ENCODE measurements around the gene HOXB8.
A peak's percentile ranks its signal among the peaks of the same experiment; 100 is the strongest.

The HOXB8 gene

GRCh38 chr17:48567646-48568354 is 47.3 kb downstream of the HOXB8 start:
- Histone ChIP-seq H3K36me3 (ENCODE audit: control insufficient read depth in 2 of 2, insufficient read depth in 2 of 2, low read length in 2 of 2) (no peaks in the 10 kb centered on the region), H3K4me3 (ENCODE audit: low read length in 2 of 2) (peak overlapping the region; percentile 39 to 75), H3K4me1 (ENCODE audit: control insufficient read depth, insufficient read depth, low read length) (peaks cover 79% of the 10 kb centered on the region), H3K27ac (ENCODE audit: low read length) (peak overlapping the region; percentile 94), H3K9ac (ENCODE audit: low read length in 2 of 2) (peak overlapping the region in 1 of 2 donors; percentile 47), H3K9me3 (ENCODE audit: control insufficient read depth in 2 of 2, low read length in 2 of 2) (no peaks in the 10 kb centered on the region), H3K27me3 (ENCODE audit: control insufficient read depth in 1 of 2, insufficient read depth in 2 of 2, low read length in 2 of 2) (peaks cover 0 to 18% of the 10 kb centered on the region in 2 donors)

- Histone ChIP-seq H3K4me1 (ENCODE audit: control insufficient read depth, insufficient read depth, low read length) (peaks cover 79% of the 10 kb centered on the region), H3K9me3 (ENCODE audit: control insufficient read depth in 2 of 2, low read length in 2 of 2) (no peaks in the 10 kb centered on the region), H3K9ac (ENCODE audit: low read length in 2 of 2) (peak overlapping the region in 1 of 2 donors; percentile 36), H3K27me3 (ENCODE audit: control insufficient read depth in 1 of 2, insufficient read depth in 2 of 2, low read length in 2 of 2) (peaks cover 0 to 14% of the 10 kb centered on the region in 2 donors), H3K4me3 (ENCODE audit: low read length in 2 of 2) (peak overlapping the region in 1 of 2 donors; percentile 75), H3K36me3 (ENCODE audit: control insufficient read depth in 2 of 2, insufficient read depth in 2 of 2, low read length in 2 of 2) (no peaks in the 10 kb centered on the region), H3K27ac (ENCODE audit: low read length) (peak overlapping the region; percentile 94)
Observed at GRCh38 chr17:48567209-48567608, 47.9 kb downstream of the HOXB8 start.

GRCh38 chr17:48566717-48567116 is 48.4 kb downstream of the HOXB8 start:
- no peaks in the 10 kb centered on the region for H3K9me3 ChIP-seq (ENCODE audit: control insufficient read depth in 2 of 2, low read length in 2 of 2)
- peak overlapping the region; percentile 94 for H3K27ac ChIP-seq (ENCODE audit: low read length)
- H3K9ac ChIP-seq (ENCODE audit: low read length in 2 of 2): no peak overlapping the region
- peaks cover 77% of the 10 kb centered on the region for H3K4me1 ChIP-seq (ENCODE audit: control insufficient read depth, insufficient read depth, low read length)
- no peaks in the 10 kb centered on the region for H3K36me3 ChIP-seq (ENCODE audit: control insufficient read depth in 2 of 2, insufficient read depth in 2 of 2, low read length in 2 of 2)
- peaks cover 0 to 14% of the 10 kb centered on the region in 2 donors for H3K27me3 ChIP-seq (ENCODE audit: control insufficient read depth in 1 of 2, insufficient read depth in 2 of 2, low read length in 2 of 2)
- H3K4me3 ChIP-seq (ENCODE audit: low read length in 2 of 2): peak overlapping the region in 1 of 2 donors; percentile 75

GRCh38 chr17:48565925-48566710 is 49.0 kb downstream of the HOXB8 start:
- Histone ChIP-seq H3K27me3 (ENCODE audit: control insufficient read depth in 1 of 2, insufficient read depth in 2 of 2, low read length in 2 of 2) (peaks cover 0 to 14% of the 10 kb centered on the region in 2 donors), H3K9me3 (ENCODE audit: control insufficient read depth in 2 of 2, low read length in 2 of 2) (no peaks in the 10 kb centered on the region), H3K36me3 (ENCODE audit: control insufficient read depth in 2 of 2, insufficient read depth in 2 of 2, low read length in 2 of 2) (peaks cover 0 to 2% of the 10 kb centered on the region in 2 donors), H3K4me3 (ENCODE audit: low read length in 2 of 2) (peak overlapping the region in 1 of 2 donors; percentile 77), H3K27ac (ENCODE audit: low read length) (peak overlapping the region; percentile 94), H3K9ac (ENCODE audit: low read length in 2 of 2) (no peak overlapping the region), H3K4me1 (ENCODE audit: control insufficient read depth, insufficient read depth, low read length) (peaks cover 78% of the 10 kb centered on the region)

- H3K9me3 ChIP-seq (ENCODE audit: control insufficient read depth in 2 of 2, low read length in 2 of 2): no peaks in the 10 kb centered on the region
- peak overlapping the region; percentile 49 to 77 for H3K4me3 ChIP-seq (ENCODE audit: low read length in 2 of 2)
- peaks cover 0 to 2% of the 10 kb centered on the region in 2 donors for H3K36me3 ChIP-seq (ENCODE audit: control insufficient read depth in 2 of 2, insufficient read depth in 2 of 2, low read length in 2 of 2)
- H3K9ac ChIP-seq (ENCODE audit: low read length in 2 of 2): peak overlapping the region; percentile 65 to 84
- peaks cover 79% of the 10 kb centered on the region for H3K4me1 ChIP-seq (ENCODE audit: control insufficient read depth, insufficient read depth, low read length)
- H3K27ac ChIP-seq (ENCODE audit: low read length): peak overlapping the region; percentile 80
- peaks cover 0 to 8% of the 10 kb centered on the region in 2 donors for H3K27me3 ChIP-seq (ENCODE audit: control insufficient read depth in 1 of 2, insufficient read depth in 2 of 2, low read length in 2 of 2)
Observed at GRCh38 chr17:48565022-48565554, 50.0 kb downstream of the HOXB8 start.

GRCh38 chr17:48564188-48565021 is 50.7 kb downstream of the HOXB8 start:
- Histone ChIP-seq H3K4me3 (ENCODE audit: low read length in 2 of 2) (peak overlapping the region; percentile 49 to 77), H3K9me3 (ENCODE audit: control insufficient read depth in 2 of 2, low read length in 2 of 2) (no peaks in the 10 kb centered on the region), H3K4me1 (ENCODE audit: control insufficient read depth, insufficient read depth, low read length) (peaks cover 81% of the 10 kb centered on the region), H3K36me3 (ENCODE audit: control insufficient read depth in 2 of 2, insufficient read depth in 2 of 2, low read length in 2 of 2) (peaks cover 0 to 2% of the 10 kb centered on the region in 2 donors), H3K27ac (ENCODE audit: low read length) (peak overlapping the region; percentile 80), H3K9ac (ENCODE audit: low read length in 2 of 2) (peak overlapping the region; percentile 65 to 84), H3K27me3 (ENCODE audit: control insufficient read depth in 1 of 2, insufficient read depth in 2 of 2, low read length in 2 of 2) (peaks cover 0 to 6% of the 10 kb centered on the region in 2 donors)

GRCh38 chr17:48563867-48564187 is 51.3 kb downstream of the HOXB8 start:
- Histone ChIP-seq H3K27me3 (ENCODE audit: control insufficient read depth in 1 of 2, insufficient read depth in 2 of 2, low read length in 2 of 2) (peaks cover 0 to 4% of the 10 kb centered on the region in 2 donors), H3K4me1 (ENCODE audit: control insufficient read depth, insufficient read depth, low read length) (peaks cover 86% of the 10 kb centered on the region), H3K27ac (ENCODE audit: low read length) (peak overlapping the region; percentile 66), H3K36me3 (ENCODE audit: control insufficient read depth in 2 of 2, insufficient read depth in 2 of 2, low read length in 2 of 2) (peaks cover 0 to 2% of the 10 kb centered on the region in 2 donors), H3K4me3 (ENCODE audit: low read length in 2 of 2) (peak overlapping the region; percentile 44 to 77), H3K9me3 (ENCODE audit: control insufficient read depth in 2 of 2, low read length in 2 of 2) (no peaks in the 10 kb centered on the region), H3K9ac (ENCODE audit: low read length in 2 of 2) (peak overlapping the region; percentile 51 to 52)

GRCh38 chr17:48563385-48563838 is 51.7 kb downstream of the HOXB8 start:
- Histone ChIP-seq H3K4me1 (ENCODE audit: control insufficient read depth, insufficient read depth, low read length) (peaks cover 88% of the 10 kb centered on the region), H3K27ac (ENCODE audit: low read length) (peak overlapping the region; percentile 66), H3K4me3 (ENCODE audit: low read length in 2 of 2) (peak overlapping the region; percentile 44 to 77), H3K36me3 (ENCODE audit: control insufficient read depth in 2 of 2, insufficient read depth in 2 of 2, low read length in 2 of 2) (peaks cover 0 to 2% of the 10 kb centered on the region in 2 donors), H3K27me3 (ENCODE audit: control insufficient read depth in 1 of 2, insufficient read depth in 2 of 2, low read length in 2 of 2) (peaks cover 0 to 2% of the 10 kb centered on the region in 2 donors), H3K9me3 (ENCODE audit: control insufficient read depth in 2 of 2, low read length in 2 of 2) (no peaks in the 10 kb centered on the region), H3K9ac (ENCODE audit: low read length in 2 of 2) (peak overlapping the region; percentile 51 to 52)

- peak overlapping the region; percentile 7 to 77 for H3K4me3 ChIP-seq (ENCODE audit: low read length in 2 of 2)
- H3K27ac ChIP-seq (ENCODE audit: low read length): peak overlapping the region; percentile 66
- H3K27me3 ChIP-seq (ENCODE audit: control insufficient read depth in 1 of 2, insufficient read depth in 2 of 2, low read length in 2 of 2): no peaks in the 10 kb centered on the region
- H3K36me3 ChIP-seq (ENCODE audit: control insufficient read depth in 2 of 2, insufficient read depth in 2 of 2, low read length in 2 of 2): peaks cover 0 to 2% of the 10 kb centered on the region in 2 donors
- no peak overlapping the region for H3K9ac ChIP-seq (ENCODE audit: low read length in 2 of 2)
- no peaks in the 10 kb centered on the region for H3K9me3 ChIP-seq (ENCODE audit: control insufficient read depth in 2 of 2, low read length in 2 of 2)
- peaks cover 89% of the 10 kb centered on the region for H3K4me1 ChIP-seq (ENCODE audit: control insufficient read depth, insufficient read depth, low read length)
Observed at GRCh38 chr17:48562934-48563333, 52.2 kb downstream of the HOXB8 start.

All from stomach smooth muscle (tissue), 2 donors.